GM19035 (cell line): ENCODE results near the gene QKI.
A peak's percentile ranks its signal among the peaks of the same experiment; 100 is the strongest.
"Not testable (repeated sequence)": the region's sequence is repeated elsewhere in the genome, so short reads cannot be mapped to it uniquely, and the experiment has no call there.

Experiments used
- ATAC-seq: cut with Tn5 transposase; IDR thresholded peaks from one replicate; pipeline ENCODE4 v1.9.1; 2021; ENCODE audit not compliant: unreplicated experiment

QKI gene

DNA sequence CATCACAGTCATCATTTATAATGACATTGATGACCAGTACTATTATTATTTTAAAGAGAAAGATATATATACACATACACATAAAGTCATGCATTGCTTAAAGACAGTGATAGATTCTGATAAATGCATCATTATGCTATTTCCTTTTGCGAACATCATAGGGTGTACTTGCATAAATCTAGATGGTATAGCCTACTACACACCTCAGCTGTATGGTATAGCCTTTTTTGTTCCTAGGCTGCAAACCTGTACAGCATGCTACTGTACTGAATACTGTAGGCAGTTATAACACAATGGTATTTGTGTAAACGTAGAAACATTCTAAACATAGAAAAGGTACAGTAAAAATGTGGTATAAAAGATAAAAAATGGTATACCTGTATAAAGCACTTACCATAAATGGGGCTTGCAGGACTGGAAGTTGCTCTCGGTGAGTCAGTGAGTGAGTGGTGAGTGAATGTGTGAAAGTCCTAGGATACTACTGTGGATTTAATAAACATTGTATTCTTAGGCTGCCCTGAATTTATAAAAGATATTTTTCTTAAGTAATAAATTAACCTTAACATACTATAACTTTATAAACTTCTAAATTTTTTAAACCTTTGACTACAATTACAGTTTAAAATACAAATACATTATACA is 23.9 kb downstream of the QKI start:
- ATAC-seq, result no peak

DNA sequence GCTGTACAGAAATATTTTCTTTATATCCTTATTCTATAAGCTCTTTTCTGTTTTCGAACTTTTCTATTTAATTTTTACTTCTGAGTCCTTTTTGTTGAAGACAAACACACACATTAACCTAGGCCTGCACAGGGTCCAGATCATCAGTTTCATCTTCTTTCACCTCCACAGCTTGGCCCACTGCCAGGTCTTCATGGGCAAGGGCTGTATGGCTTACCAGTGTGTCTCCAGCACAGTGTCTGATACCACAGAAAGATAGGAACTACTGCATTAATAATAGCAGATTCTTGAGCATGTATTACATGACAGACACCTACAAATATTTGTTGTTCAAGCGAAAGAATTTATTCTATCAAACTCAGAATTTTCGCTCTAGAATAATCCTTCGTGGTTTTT is 24.4 kb downstream of the QKI start:
- ATAC-seq, result no peak

DNA sequence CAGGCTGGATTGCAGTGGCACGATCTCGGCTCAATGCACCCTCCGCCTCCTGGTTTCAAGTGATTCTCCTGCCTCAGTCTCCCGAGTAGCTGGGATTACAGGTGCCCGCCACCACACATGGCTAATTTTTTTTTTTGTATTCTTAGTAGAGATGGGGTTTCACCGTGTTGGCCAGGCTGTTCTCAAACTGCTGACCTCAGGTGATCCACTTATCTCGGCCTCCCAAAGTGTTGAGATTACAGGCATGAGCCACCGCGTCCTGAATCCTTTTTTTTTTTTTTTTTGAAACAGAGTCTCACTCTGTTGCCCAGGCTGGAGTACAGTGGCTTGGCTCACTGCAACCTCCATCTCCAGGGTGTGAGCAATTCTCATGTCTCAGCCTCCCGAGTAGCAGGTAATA is 24.9 kb downstream of the QKI start:
- not testable (repeated sequence) for ATAC-seq

DNA sequence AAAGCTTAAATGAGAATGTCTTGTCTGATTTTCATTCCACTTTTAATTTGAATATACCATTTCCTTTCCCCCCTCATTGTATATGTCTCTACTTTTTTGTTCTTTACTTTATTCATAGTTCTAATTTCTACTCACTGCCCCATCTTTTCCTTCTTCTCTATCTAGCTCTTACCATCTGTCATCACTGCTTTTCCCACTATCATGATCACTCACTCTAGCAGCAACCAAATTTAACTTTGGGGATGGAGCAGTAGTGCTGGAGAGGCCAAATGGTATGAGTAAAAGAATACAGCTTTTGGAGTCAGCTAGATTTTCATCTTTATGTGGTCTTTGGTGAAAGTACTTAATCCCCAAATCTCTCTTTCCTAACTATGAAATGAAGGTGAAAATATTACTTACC is 25.5 kb downstream of the QKI start:
- no peak for ATAC-seq

DNA sequence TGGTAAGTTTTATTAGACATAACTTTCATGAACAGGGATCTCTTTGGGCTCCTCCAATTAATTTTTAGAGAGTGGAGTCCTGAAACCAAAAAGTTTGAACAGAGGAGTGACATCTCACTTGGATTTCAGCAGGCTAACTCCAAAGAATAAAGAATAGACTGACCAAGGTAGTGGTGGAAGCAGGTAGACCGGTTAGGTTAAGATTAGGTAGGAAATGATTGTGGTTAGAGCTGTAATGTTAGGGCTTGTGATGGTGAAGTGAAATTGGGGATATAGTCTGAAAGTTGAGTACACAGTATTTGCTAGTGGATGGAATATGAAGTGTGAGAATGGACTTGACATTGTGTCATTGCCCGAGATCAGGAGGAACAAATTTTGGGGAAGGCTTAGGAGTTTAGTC is 27.8 kb downstream of the QKI start:
- no peak for ATAC-seq

DNA sequence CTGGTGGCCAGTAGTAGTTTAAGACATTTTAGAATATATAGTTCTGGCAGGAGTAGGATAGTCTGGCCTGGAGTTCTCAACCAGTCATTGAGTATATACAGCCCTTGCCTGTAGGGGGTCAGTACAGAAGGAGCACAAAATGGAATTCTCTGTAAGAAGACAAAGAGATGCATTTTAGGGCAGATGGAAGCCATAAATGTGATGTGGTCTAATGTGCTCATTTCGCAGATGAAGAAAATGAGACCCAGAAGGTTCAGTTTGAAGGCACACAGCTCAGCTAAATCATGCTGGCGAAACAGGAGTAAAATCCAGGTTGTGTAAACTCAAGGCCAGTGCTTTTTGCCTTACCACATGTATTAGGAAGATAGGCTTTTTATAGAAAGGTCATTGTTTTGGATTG is 29.6 kb downstream of the QKI start:
- ATAC-seq, result no peak

DNA sequence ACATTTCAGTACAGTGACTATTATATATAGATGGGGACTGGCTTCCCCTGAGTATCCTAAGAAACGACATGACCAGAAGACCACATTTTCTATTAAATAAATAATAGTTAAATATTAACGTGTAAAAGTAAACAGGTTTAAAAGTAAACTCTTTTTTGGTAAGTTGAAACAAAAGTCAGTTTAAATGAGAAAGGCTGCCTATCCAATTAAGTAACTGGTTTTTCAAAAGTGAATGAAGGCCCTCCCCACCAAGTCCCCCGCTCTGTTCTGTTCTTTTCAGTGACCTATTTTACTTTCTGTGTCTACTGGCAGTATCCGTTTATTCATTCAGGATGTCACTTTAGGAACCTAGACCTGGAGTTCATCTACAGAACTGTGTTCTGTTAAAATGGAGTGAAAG is 32.0 kb downstream of the QKI start:
- ATAC-seq, result no peak

DNA sequence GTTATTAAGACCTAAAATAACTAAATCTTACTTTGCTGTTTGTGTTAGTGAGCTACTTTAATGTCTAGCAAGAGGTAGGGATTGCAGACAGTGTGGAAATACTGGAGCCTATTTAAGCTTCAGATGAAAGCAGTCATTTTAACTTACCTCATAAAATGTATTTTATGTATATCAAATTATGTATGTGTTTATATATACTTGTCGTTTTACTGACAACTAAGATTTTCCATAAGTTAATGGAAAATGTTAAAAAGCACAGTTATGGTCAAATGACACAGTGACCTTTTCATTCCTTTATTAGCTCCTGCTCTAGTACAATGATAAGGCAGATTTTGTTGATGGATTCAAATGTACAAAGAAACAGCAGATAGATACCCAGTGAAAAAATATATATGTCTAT is 34.6 kb downstream of the QKI start:
- no peak for ATAC-seq

DNA sequence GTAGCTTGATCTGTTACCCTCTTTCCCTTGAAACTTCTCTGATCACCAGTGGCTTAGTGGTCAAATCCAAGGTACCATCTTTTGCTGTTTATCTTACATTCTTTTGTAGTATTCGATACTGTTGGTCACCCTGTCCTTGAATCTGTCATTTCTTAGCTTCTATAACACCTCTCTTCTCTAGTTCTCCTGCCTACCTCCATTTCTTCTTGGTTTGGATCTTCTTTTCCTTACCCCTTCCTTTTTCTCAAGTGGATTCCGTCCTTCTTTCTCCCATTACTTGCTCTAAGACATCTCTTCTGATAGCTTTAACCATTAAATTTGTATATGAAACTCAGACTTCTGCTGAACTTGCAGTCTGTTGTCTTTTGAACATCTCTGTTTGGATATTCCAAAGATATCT is 39.9 kb downstream of the QKI start:
- ATAC-seq, result no peak

DNA sequence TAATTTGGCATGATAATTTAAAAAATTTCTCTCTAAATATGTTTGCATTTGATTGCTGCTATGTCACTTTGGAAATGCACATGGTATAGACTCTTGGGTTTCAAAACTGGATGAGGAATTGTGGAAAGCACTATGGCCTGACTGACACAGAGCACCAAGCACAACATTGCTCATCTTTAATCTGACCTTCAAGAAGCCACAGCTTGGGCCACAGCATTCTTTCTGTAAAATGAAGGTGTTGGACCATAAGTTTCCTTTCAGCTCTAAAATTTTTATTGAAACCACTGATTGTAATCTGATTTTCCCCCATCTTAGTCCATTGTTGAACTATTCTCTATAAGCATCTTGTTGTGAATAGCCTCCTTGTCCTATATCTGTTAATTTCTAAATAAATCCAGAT is 41.0 kb downstream of the QKI start:
- no peak for ATAC-seq

DNA sequence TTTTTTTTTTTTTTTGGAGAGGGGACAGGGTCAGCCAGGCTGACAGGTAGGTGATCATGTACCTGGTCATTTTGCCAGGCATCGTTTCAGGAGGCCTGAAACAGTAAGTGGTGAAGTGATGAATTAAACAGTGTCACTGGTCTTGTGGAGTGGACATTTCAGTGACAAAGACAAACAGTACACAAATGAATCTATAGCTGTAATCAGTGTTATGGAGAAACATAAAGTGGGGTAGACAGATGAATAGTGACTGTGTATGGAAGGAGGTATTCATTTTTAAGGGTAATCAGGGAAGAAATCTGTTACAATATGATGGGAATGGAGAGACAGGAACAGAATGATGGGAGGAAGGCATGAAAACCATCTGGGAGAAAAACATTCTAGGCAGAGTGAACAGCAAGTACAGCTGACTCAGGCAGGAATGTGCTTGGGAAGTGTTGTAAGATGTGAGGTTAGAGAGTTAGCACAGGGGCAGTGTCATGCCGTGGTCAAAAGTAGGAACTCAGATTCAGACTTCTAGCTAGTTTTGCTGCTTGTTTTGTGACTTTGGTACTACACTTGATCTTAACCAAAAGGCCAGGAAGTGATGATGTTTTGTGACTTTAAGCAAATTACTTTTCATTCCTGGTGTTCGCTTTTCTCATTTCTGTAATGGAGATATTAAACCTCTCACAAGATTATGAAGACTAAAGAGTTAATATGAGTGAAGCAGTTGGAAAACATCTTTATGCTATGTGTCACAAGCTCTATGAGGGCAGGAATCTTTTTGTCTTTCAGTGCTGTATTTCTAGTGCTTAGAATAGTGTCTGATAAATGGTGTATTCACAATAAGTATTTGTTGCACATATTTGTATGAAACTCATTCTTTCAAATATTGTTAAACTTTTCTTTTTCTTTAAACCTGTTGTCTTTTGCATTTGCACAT is 43.4 kb downstream of the QKI start:
- ATAC-seq, result no peak

DNA sequence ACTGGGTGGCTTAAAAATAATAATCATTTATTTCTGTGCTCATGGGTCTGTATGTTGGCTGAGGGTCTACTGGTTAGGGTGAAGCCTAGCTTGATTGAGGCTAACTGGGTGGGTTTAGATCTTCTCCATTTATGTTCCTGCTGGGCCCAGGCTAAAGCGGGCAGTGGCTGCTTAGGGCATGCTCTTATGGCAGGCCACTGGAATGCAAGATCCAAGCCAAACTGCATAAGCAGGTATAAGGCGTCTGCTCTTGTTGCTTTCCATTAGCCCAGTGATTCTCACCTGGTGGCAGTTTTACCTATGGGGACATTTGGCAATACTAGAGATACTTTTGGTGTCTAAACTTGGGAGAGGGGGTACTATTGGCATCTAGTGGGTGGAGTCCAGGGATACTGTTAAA is 44.5 kb downstream of the QKI start:
- ATAC-seq, result no peak

DNA sequence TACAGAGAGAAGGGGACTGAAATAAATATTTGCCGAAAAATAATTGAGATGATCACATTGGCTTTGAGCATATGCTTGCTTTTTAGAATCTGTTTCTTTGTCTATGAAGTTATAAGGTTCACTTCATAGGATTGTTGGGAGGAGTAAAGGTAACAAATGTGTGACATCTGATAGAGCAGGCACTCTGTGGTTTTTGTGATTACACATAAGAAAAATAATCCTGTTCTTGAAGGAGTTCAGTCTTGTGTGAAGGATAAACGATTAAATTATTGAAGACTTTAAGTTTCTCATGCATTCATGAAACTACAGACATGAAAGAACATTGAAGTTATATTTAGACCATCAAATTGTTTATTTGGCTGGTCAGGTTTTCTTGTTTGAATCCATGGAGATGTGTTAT is 45.0 kb downstream of the QKI start:
- ATAC-seq, result no peak

DNA sequence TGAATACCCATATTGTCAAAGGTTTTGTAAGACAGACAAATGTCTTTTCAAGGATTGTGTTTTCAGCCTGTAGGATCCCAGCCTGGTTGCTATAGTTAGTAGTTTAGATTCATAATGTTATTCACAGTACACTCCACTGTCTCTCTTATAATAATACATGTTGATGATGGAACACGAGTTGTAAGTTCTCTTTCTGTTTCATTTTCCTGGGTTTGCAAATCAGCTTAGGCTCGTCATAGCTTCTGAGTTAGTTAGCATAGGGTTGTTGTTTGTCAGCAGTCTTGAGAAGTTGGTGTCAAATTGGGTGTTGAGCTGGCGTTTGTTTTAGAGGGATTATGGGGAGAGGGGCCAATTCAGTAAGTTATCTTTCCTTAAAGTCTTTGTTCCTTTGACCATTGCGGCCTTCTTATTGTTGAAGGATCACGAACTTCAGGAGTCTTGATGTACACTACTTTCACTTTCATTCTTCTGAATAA is 45.8 kb downstream of the QKI start:
- ATAC-seq, result peak; percentile 86

DNA sequence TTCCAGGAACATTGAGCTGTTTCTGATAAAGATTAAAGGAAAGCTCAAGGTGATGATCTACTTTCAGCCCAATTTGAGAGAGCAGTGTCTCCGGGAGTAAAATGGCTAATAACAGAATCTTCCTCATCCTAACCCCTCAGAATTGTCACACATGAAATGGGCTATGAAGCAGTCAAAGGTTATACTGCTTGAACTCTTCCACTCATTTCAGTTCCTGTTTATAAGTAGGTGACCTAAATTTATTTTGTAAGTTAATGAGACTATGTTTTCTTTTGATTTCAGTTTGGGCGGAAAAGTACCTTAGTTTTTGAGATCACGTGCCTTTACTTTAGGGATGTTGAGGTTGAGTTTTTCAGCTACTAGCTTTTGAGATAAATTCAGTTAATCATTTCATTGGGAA is 47.2 kb downstream of the QKI start:
- no peak for ATAC-seq

DNA sequence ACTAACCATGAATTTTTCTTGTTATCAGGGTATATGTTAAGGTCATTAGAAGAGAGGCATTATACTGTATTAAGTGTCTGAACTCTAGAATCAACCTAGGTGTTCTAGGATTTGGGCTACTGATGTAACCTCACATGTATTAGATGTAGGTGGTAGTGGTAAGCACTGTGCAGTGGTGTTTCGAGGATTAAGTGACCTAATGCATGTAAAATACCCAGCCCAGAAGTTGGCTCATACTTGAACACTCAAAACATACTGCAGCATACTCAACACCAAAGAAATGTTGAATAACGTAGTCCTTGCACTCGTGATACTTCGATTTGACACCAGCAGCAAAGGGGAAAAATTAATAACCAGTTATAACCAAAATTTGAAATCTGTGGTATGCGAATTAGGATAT is 48.7 kb downstream of the QKI start:
- ATAC-seq, result no peak

DNA sequence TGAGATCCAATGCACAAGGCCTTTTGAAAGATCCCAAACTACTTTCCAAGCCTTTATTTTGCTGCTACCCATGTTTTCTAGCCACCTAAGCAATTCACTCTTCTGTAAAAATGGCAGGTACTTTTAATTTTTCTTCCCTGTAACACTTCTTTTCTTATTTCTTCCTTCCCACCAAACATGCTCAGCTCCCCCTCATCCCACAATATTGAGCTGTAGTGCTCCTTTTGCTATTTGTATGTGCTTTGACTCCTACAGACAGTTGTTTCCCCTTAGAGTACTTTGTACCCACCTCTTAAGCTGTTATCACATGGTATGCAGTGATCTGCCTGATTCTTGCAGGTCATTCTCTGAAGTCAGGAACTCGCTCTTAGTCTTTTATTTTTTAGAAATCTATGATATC is 49.3 kb downstream of the QKI start:
- ATAC-seq, result no peak

DNA sequence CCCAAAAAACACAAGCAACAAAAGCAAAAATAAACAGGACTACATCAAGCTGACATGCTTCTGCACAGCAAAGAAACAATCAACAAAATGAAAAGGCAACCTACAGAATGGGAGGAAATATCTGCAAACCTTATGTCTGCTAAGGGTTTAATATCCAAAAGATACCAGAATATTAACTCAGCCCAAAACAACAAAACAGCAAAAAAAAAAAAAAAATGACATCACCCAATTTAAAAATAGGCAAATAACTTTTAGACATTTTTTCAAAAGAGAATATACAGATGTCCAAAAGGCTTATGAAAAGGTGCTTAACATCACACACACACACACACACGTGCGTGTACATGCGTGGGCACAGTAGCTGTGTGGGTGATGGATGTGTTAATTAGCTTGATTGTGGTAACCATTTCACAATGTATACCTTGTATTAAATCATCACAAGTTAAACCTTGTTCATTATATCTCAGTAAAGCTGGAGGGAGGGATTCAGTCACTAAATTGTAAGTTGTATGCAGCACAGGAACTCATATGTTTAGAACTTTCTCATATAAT is 52.4 kb downstream of the QKI start:
- ATAC-seq, result no peak

DNA sequence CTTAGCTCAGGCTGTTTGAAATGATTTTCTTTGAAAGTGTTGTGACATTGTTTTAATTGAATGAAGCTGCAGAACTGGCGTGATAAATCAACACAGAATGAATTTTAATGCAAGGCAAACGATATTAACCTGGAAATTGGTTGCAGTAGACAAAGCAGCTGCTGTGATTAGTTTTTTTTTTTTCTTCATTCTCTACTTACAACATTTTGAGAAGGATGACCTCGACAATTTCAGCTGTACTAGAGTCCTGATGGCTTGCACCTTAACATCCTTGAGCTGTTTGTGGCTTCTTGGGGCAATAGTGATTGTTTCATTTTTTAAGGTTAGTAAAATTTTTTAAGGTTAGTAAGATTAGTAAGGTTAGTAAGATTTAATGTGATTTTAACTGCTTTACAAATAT is 54.2 kb downstream of the QKI start:
- no peak for ATAC-seq

DNA sequence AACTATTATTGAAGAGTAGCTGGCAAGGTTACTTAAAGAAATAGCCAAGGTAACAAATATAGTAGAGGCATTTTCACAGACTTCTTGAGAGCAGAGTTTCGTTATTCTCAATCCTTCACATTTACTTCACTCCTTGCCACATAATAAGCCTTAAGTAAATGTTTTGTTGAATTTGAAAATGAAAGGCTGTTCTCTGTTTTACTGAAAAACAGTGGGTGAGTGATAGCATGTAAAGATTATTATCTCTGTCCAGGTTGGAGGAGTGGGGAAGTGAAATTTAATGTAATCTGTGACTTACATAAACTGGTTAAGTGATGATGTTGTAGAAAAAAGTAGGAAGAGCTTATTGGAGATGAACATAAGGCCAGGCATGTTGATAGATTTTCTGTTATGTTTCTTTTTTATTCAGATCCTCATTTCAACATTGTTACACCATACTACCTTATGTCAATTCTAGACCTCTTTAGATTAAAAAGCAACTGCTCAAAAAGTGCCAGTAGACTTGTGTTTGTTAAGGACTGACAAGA is 55.0 kb downstream of the QKI start:
- ATAC-seq, result no peak

DNA sequence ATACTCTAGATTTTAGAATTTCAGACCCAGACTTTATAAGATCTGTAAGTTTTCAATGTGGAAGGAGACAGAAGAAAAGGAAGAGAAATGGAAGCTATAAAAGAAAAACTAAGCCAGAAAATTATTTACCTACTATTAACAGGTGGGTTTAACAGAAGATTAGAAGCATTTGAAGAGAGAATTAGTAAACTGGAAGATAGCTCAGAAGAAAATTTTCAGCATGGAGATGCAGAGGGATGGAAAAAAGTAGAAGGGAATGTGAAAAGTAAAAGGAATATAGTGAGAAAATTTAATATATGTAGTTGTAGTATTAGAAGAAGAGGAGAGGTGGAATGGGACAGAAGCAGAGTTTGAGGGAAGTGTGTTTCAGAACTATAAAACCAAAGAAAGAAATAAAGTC is 56.1 kb downstream of the QKI start:
- no peak for ATAC-seq

DNA sequence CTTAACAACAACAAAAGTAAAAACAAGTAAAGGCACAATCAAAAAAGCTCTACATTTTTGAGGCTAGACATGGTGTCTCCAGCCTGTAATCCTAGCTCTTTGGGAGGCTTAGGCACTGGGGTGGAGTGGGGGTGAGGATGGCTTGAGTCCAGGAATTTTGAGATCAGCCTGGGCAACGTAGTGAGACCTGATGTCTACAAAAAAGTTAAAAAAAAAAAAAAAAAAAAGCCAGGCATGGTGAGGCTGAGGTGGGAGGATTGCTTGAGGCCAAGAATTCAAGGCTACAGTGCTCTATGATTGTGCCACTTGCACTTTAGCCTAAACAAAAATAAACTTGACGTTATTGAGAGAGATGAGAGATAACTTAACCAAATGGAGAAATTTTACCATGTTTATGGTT is 60.1 kb downstream of the QKI start:
- no peak for ATAC-seq
